Tracheal epithelial cell (primary cell): ENCODE results near the gene BRK1. TPM values are rescaled to one million over a fixed set of nuclear protein-coding genes. Genes with fewer than 3 reads are reported as not detected.

ENCODE experiments used
- total RNA-seq: library from RNA; depleted of rRNA; stranded (reverse); fragments of >200 nt; gene quantifications from 2 replicates; pipeline ENCODE4 v1.2.1, GENCODE V29; 2014

The BRK1 gene
- total RNA-seq, result 104 and 115 TPM in 2 replicates

GRCh38 chr3:10115326-10116137 is at the start of gene BRK1:
TSS of gene BRK1 (plus strand) at chr3:10115675. CDS start at chr3:10115702, 27 bp downstream.

GRCh38 chr3:10108091-10108490 is 7.4 kb upstream of the BRK1 start, which contains the start of gene FANCD2OS:
TSS of gene FANCD2OS (minus strand) at chr3:10108255. CDS start at chr3:10104774, 3,481 bp downstream.

GRCh38 chr3:10164546-10165393 is 49.3 kb downstream of the BRK1 start, which contains the start of gene IRAK2:
TSS of gene IRAK2 (plus strand) at chr3:10164919. CDS start at chr3:10164955, 36 bp downstream.

Other genes with a start within 250 kb of the BRK1 start
- gene CIDEC, start 235.4 kb upstream of the BRK1 start, total RNA-seq, result not detected in 2 replicates
- 24.8 and 28.1 TPM in 2 replicates for gene JAGN1, start 225.1 kb upstream of the BRK1 start, total RNA-seq
- 2.6 and 2.7 TPM in 2 replicates for gene IL17RE, start 212.8 kb upstream of the BRK1 start, total RNA-seq
- gene IL17RC, start 198.6 kb upstream of the BRK1 start, total RNA-seq, result 23.6 and 46.9 TPM in 2 replicates
- 19.4 and 30.8 TPM in 2 replicates for gene CRELD1, start 181.8 kb upstream of the BRK1 start, total RNA-seq
- gene PRRT3, start 163.3 kb upstream of the BRK1 start, total RNA-seq, result 0.72 and 1.7 TPM in 2 replicates
- 39.3 and 48.4 TPM in 2 replicates for gene EMC3, start 128.8 kb upstream of the BRK1 start, total RNA-seq
- gene FANCD2, start 89.2 kb upstream of the BRK1 start, total RNA-seq, result 5.1 and 9.9 TPM in 2 replicates
- not detected in 2 replicates for gene FANCD2OS, start 7.4 kb upstream of the BRK1 start, total RNA-seq
- gene VHL, start 26.1 kb downstream of the BRK1 start, total RNA-seq, result 41.1 and 48.7 TPM in 2 replicates
- gene IRAK2, start 49.2 kb downstream of the BRK1 start, total RNA-seq, result 4.7 and 40.7 TPM in 2 replicates
- 8.9 and 9.0 TPM in 2 replicates for gene TATDN2, start 132.8 kb downstream of the BRK1 start, total RNA-seq
- gene GHRL, start 177.3 kb downstream of the BRK1 start, total RNA-seq, result not detected in 2 replicates
- 117 and 201 TPM in 2 replicates for gene SEC13, start 205.4 kb downstream of the BRK1 start, total RNA-seq